Measurements from ENCODE around the gene BGLAP. TPM values are rescaled to one million over a fixed set of nuclear protein-coding genes. Genes with fewer than 3 reads are reported as not detected.
A peak's percentile ranks its signal among the peaks of the same experiment; 100 is the strongest.

BGLAP gene
- total and polyA plus RNA-seq, 11 donors, result 0.32 to 0.99 (median 0.58) TPM; not detected in 3

DNA sequence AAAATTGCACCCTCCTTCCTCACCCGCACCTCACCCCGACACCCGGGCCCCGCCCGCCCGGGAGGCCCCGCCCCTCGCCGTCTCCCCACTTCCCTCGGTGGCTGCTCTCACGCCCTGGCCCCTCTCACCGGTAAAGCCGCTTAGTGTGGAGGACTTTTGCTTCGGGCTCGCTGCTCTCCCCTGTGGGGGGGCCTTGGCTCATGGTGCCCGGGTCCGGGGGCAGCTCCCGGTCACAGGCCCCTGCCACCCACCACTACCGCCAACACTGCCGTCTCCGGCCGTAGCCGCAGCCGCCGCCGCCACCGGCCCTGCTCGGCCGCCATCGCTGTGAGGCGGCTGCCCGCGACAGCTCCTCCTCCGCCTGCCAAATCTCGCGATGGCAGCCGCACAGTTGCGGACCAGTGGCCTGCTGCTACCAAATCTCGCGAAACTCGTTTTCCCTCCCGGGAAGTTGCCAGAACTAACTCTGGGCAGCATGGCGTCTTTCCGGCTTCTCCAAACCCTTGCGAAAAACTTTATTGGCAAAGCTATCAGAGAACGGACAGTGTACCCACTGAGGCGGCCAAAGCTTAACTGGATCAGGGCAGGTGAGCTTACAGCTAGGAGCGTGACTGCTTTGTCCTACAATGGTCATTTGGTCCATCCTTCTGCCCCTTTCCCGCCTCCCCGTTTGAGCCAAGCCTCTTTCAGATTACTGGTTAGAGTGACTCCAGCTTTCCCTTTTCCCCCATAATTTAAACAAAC lies 40.7 kb downstream of the BGLAP start, which contains the start of gene SMG5:
Gene SMG5 (minus strand): TSS at position 347 of the 744 bp plus-strand sequence. CDS start 145 bp downstream, at position 202.
- peak within 1 kb of the TSS; percentile 84 to 98 (median 92) for H3K27ac ChIP-seq
- intact Hi-C loops (cut with DNase I), result loop anchor here in 2 of 10 donors (1.0 to 2.0 kb wide), 2 partner anchors 56 kb away; partner anchors contain the start of genes CCT3 (in 2 of the 2) and TSACC (in 2 of the 2)
- WGBS, 4 donors, result 0 to 1% (median 0%) methylated on average over 44 to 50 of the region's 50 CpGs
- peak; percentile 98 to 99 (median 98) for DNase-seq
- H3K36me3 ChIP-seq, result peaks cover 0 to 28% (median 21%) of the 10 kb centered on the region in 9 donors
- no peaks in the 10 kb centered on the region for H3K27me3 ChIP-seq
- ATAC-seq, result peak; percentile 88 to 92 (median 88)
- H3K4me3 ChIP-seq, result peak within 1 kb of the TSS; percentile 68 to 100 (median 84)
- no peaks in the 10 kb centered on the region for H3K9me3 ChIP-seq
- peaks cover 5 to 59% (median 30%) of the 10 kb centered on the region in 12 donors for H3K4me1 ChIP-seq
- TF ChIP-seq, protein P1, sequence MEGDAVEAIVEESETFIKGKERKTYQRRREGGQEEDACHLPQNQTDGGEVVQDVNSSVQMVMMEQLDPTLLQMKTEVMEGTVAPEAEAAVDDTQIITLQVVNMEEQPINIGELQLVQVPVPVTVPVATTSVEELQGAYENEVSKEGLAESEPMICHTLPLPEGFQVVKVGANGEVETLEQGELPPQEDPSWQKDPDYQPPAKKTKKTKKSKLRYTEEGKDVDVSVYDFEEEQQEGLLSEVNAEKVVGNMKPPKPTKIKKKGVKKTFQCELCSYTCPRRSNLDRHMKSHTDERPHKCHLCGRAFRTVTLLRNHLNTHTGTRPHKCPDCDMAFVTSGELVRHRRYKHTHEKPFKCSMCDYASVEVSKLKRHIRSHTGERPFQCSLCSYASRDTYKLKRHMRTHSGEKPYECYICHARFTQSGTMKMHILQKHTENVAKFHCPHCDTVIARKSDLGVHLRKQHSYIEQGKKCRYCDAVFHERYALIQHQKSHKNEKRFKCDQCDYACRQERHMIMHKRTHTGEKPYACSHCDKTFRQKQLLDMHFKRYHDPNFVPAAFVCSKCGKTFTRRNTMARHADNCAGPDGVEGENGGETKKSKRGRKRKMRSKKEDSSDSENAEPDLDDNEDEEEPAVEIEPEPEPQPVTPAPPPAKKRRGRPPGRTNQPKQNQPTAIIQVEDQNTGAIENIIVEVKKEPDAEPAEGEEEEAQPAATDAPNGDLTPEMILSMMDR (IDR thresholded peaks at IDR 0.05), result no peak
- peak; percentile 59 to 91 for TF ChIP-seq POLR2A (IDR thresholded peaks at IDR 0.05)

DNA sequence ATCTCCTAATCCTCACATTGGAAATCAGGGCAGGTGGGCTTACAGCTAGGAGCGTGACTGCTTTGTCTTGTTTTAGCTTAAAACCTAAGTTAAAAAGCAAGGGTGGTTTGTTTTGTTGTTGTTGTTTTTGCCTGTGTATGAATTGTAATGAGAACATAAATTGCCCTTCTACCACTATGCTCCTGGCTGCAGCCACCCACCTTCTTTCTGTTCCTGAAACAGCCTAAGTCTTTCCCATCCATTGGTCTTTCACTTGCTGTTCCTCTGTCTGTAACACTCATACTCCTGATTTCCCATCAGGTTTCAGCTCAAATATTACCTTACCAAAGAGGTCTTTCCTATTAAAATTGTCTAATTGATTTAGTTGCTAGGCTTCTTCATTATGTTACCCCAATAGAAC lies 41.5 kb downstream of the BGLAP start:
- Histone ChIP-seq H3K36me3 (peaks cover 0 to 20% (median 12%) of the 10 kb centered on the region in 9 donors), H3K4me3 (peak overlapping the region; percentile 68 to 100 (median 84)), H3K27ac (peak overlapping the region in 7 of 12 donors; percentile 86 to 98 (median 94)), H3K4me1 (peaks cover 5 to 50% (median 30%) of the 10 kb centered on the region in 12 donors), H3K9me3 (no peaks in the 10 kb centered on the region), H3K27me3 (no peaks in the 10 kb centered on the region)
- ATAC-seq, result no peak
- TF ChIP-seq, protein P1 (IDR thresholded peaks at IDR 0.05), result no peak
- TF ChIP-seq POLR2A (IDR thresholded peaks at IDR 0.05), result no peak
- DNase-seq, result no peak
- WGBS, 4 donors, result 75 to 93% (median 89%) methylated on average over 1 of the region's 1 CpG
- intact Hi-C loops (cut with DNase I), result loop anchor here in 2 of 10 donors (1.0 to 2.0 kb wide), 2 partner anchors 55 kb away; partner anchors contain the start of genes CCT3 (in 2 of the 2) and TSACC (in 2 of the 2)

DNA sequence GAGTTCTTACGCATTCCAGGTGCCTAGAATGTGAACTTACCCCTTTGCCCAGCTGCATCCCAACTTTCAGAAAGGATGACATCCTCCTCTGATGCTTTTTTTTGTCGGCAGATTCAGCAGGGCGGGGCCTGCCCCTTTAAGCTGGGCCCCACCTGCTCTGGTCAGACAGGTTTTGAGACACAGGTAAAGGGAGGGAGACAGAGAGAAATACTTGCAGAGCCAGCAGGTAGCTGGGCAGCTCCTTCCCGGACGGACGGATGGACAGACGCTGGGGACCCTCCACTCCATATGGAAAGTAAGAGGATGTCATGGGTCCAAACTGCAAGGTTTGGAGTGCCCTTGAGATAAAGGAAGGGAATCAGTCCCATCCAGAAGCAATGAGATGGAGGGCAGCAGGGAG lies 42.1 kb downstream of the BGLAP start, which contains the start of gene TMEM79:
Gene TMEM79 (plus strand): TSS at position 214 of the 400 bp plus-strand sequence. CDS start 902 bp downstream, outside the sequence.
- Histone ChIP-seq H3K9me3 (no peaks in the 10 kb centered on the region), H3K4me1 (peaks cover 5 to 44% (median 30%) of the 10 kb centered on the region in 12 donors), H3K27me3 (no peaks in the 10 kb centered on the region), H3K27ac (peak within 1 kb of the TSS in 11 of 12 donors; percentile 61 to 98 (median 90)), H3K4me3 (peak within 1 kb of the TSS; percentile 68 to 100 (median 84)), H3K36me3 (peaks cover 0 to 19% (median 12%) of the 10 kb centered on the region in 9 donors)
- 90 to 92% (median 91%) methylated on average over 7 of the region's 7 CpGs for WGBS, 4 donors
- DNase-seq, result no peak
- TF ChIP-seq, protein P1 (IDR thresholded peaks at IDR 0.05), result no peak
- no peak for TF ChIP-seq POLR2A (IDR thresholded peaks at IDR 0.05)
- intact Hi-C loops (cut with DNase I), result no loop called here
- ATAC-seq, result no peak

DNA sequence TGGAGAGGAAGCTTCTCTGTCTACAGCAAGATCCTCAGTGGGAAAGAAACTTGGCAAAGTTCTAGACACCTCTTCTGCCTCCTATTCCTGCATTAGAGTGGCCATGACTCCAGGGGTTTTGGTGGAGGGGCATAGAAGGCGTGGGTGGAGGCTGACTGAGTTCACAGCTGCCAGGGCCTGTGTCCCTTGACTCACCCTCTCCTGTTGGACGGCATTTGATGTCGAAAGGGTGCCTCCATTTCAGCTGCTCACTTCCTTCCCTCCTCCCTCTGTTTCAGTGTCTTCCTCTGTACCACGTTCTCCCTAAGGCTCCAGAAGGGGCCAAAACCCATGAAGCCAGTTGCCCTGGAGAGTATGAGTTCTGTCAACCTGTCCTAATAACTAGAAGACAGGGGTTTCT lies 42.8 kb downstream of the BGLAP start:
- H3K9me3 ChIP-seq, result no peaks in the 10 kb centered on the region
- intact Hi-C loops (cut with DNase I), result no loop called here
- no peaks in the 10 kb centered on the region for H3K27me3 ChIP-seq
- peaks cover 5 to 42% (median 29%) of the 10 kb centered on the region in 12 donors for H3K4me1 ChIP-seq
- no peak overlapping the region for H3K4me3 ChIP-seq
- DNase-seq, result no peak
- 73 to 89% (median 85%) methylated on average over 2 to 4 of the region's 4 CpGs for WGBS, 4 donors
- no peak for ATAC-seq
- TF ChIP-seq, protein P1 (IDR thresholded peaks at IDR 0.05), result no peak
- TF ChIP-seq POLR2A (IDR thresholded peaks at IDR 0.05), result no peak
- no peak overlapping the region for H3K27ac ChIP-seq
- peaks cover 0 to 20% (median 15%) of the 10 kb centered on the region in 9 donors for H3K36me3 ChIP-seq
